ENCODE results near the gene BRSK1.

GRCh38 chr19:55341171-55341588 is 57.4 kb downstream of the BRSK1 start:
- no peak for TF ChIP-seq CTCF (IDR thresholded peaks at IDR 0.05)
- no peak for TF ChIP-seq ZFX (IDR thresholded peaks at IDR 0.05; ENCODE audit: borderline replicate concordance)

All from 22Rv1 (cell line).